ENCODE measurements around the gene TTLL11.

GRCh38 chr9:122084026-122084675, 9.0 kb downstream of the TTLL11 start:
- TF ChIP-seq, protein P1, sequence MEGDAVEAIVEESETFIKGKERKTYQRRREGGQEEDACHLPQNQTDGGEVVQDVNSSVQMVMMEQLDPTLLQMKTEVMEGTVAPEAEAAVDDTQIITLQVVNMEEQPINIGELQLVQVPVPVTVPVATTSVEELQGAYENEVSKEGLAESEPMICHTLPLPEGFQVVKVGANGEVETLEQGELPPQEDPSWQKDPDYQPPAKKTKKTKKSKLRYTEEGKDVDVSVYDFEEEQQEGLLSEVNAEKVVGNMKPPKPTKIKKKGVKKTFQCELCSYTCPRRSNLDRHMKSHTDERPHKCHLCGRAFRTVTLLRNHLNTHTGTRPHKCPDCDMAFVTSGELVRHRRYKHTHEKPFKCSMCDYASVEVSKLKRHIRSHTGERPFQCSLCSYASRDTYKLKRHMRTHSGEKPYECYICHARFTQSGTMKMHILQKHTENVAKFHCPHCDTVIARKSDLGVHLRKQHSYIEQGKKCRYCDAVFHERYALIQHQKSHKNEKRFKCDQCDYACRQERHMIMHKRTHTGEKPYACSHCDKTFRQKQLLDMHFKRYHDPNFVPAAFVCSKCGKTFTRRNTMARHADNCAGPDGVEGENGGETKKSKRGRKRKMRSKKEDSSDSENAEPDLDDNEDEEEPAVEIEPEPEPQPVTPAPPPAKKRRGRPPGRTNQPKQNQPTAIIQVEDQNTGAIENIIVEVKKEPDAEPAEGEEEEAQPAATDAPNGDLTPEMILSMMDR (IDR thresholded peaks at IDR 0.05), result no peak
- TF ChIP-seq POLR2A (IDR thresholded peaks at IDR 0.05), result no peak

All from Peyer's patch (tissue), 4 donors.